Fibroblast of lung (primary cell): ENCODE results near the gene FBLN1.

ENCODE experiments used
- EZH2 ChIP-seq: IDR thresholded peaks from 2 replicates; pipeline ENCODE4 v1.5.1; 2012; ENCODE audit warnings: low read length, control low read depth, mild to moderate bottlenecking; ENCODE audit errors: missing control alignments
- TF ChIP-seq, protein P1 (sequence below), 2 donors: IDR thresholded peaks in 1 of 2; conservative IDR thresholded peaks in 1 of 2; 1 replicate in 1 of 2; 2 replicates in 1 of 2; pipeline ENCODE4 v1.5.1; 2011 to 2012; ENCODE audit warnings: low read length in 2 of 2, control low read depth in 1 of 2, inconsistent platforms in 1 of 2, low read depth in 1 of 2, mild to moderate bottlenecking in 1 of 2

DNA sequence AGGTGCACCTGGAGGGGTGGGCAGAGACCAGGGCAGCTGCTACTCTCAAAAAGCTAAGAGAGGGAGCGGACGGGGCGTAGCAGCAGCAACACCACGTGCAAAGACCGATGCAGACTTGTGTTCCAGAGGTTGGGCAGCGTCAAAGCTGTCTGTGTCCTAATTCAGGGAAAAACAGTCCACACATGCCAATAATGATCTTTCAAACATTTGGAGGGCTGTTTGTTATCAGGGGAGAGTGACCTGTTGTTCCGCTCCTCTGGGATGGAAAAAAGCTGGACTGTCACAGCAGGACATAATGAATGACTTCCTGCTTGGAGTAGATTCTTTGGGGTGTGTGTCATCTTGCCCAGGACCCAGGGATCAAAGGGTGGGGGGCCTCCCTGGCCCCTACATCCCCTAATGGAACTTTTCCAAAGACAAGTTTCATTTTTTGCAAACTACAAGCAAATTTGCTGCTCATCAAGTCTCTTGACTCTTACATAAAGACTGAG, 6.2 kb upstream of the FBLN1 start:
- TF ChIP-seq, protein P1, sequence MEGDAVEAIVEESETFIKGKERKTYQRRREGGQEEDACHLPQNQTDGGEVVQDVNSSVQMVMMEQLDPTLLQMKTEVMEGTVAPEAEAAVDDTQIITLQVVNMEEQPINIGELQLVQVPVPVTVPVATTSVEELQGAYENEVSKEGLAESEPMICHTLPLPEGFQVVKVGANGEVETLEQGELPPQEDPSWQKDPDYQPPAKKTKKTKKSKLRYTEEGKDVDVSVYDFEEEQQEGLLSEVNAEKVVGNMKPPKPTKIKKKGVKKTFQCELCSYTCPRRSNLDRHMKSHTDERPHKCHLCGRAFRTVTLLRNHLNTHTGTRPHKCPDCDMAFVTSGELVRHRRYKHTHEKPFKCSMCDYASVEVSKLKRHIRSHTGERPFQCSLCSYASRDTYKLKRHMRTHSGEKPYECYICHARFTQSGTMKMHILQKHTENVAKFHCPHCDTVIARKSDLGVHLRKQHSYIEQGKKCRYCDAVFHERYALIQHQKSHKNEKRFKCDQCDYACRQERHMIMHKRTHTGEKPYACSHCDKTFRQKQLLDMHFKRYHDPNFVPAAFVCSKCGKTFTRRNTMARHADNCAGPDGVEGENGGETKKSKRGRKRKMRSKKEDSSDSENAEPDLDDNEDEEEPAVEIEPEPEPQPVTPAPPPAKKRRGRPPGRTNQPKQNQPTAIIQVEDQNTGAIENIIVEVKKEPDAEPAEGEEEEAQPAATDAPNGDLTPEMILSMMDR (conservative IDR thresholded peaks at IDR 0.05 in 1 of 2, IDR thresholded peaks at IDR 0.05 in 1 of 2; ENCODE audit: low read depth in 1 of 2, low read length in 2 of 2) = no peak
- no peak for TF ChIP-seq EZH2
